Measurements from ENCODE around the gene LRRC34.
A peak's percentile ranks its signal among the peaks of the same experiment; 100 is the strongest.

The LRRC34 gene

DNA sequence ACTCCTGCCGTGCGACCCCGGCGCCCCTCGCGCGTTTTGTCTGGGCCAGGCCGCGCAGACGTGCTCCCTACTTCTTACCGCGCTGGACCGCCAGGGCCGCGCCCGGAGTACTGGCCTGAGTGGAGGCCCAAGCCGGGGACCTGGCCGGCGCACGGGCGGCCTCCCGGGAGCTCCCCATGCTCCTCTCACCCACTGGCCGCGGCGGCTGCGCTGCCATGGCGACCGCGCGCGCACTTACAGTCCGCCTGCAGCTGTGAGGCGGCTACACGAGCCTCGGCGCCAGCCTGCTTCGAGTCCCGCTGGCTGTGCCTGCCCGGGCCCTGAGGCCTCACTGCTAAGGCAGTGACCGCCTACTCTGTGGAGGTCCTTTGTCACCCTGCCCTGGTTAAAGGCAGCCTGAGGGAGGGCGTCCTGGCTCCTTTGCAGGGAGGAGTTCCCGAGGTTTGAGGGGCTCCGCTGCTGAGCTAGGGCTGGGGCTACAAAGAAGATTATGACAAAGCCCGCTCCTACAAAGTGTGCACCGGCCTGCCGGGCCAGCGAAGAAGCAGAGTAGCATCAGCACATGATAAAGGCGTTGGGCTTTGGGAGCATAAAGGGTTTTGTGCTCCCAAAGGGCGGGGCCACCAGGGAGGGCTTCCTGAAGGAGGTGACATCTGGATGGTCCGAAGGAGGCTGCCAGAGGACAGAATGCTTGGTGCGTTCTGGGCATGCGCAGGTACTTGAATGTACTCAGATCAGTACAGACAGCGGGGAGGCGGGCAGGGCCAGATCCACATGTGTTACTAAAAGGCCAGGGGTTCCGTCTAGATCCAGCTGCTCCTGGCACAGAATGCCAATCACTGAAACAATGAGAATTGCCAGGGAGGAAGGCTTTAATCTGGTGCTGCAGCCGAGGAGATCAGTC is at the start of gene LRRC34, which contains the start of gene LRRIQ4:
LRRC34 (minus strand) TSS at position 573 of the 904 bp plus-strand sequence; CDS start at position 217, 356 bp downstream.
LRRIQ4 (plus strand) TSS at position 539 of the 904 bp plus-strand sequence. CDS start 9,052 bp downstream, outside the sequence.
- peak; percentile 60 to 63 for ATAC-seq

DNA sequence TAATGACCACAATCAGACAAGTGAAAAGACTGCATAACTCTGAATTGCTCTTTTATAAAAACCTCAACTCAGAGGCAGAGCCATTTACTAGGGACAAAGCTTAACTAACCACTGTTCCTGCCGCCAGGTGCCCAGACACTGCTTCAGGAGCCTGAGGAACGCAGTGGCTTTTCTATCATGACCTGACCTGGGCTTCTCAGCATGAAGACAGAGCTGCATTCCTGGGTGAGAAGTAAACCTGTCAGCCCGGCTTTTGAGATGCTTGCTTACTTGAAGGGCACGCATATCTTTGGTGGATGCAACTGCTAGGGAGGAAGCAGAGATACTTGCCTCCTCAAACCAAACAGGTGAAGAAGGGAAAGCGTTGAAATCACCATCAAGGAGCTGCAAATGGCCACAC is 49.2 kb upstream of the LRRC34 start:
- ATAC-seq: no peak

- no peak for ATAC-seq
Observed at GRCh38 chr3:169857811-169858210, 45.1 kb upstream of the LRRC34 start.

DNA sequence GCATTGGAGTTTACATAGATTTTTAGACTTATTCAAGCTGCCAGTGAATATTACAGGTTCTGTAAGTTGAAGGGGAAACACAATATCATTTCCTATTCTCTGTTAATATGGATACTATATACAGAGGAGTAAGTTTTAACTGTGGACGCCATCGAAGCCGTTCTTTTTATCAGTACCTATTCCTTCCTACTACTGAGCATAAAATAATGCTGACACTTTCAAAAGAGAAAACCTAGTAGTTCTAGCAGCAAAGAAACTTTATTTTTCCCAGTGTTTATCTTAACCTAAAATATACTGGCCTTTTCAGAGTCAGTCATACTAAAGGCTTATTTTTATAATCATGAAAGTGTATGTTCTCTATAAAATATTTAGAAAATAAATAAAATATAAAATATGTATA is 42.8 kb upstream of the LRRC34 start:
- ATAC-seq: no peak

- ATAC-seq: no peak
Observed at GRCh38 chr3:169850618-169851017, 37.9 kb upstream of the LRRC34 start.

DNA sequence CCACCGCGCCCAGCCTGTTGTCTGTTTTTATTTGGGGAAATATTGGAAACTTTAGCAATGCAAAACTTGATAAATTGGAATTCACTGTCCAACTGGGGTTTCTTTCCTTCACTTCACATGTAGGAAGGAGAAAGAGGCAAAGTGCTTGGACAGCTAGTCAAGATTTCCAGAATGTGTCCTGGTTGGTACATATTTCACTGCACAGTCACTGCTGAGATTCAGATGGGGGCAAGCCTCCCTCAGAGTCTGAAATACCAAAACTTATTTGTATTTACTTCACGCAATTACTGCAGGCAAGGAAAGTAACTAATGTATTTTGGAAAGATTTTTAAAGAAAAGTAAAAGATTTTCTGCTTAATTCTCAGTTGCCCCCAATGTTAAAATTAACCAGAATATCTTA is 36.0 kb upstream of the LRRC34 start:
- ATAC-seq: no peak

GRCh38 chr3:169847896-169848295 is 35.2 kb upstream of the LRRC34 start:
- ATAC-seq: no peak

DNA sequence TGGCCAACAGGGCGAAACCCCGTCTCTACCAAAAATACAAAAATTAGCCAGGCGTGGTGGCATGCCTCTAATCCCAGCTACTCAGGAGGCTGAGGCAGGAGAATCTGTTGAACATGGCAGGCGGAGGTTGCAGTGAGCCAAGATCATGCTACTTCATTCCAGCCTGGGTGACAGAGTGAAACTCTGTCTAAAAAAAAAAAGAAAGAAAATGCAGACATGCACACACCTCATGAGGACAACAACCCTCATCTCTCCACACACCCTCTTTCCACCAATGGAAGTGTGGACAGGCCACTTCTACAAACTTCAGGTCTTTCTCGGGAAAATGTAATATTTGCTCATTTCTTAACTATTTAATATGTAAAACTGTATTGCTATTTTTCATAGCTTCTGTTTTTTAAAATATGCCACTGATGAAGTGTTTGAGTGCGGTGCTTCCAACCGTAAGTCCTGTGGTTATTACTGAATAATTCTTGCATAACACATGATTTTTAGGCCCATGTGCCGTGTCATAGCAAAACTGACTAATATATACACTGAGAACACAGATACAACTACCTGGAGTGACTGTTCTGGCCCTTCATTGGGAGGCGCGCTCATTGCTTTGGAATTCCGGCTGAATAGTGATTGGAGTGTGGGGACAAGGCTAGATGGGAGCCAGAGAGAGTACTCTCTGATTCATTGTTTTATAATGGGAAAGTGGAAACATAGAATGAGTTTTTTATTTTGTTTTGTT is 33.9 kb upstream of the LRRC34 start:
- ATAC-seq: no peak

GRCh38 chr3:169842960-169843359 is 30.3 kb upstream of the LRRC34 start:
- no peak for ATAC-seq

GRCh38 chr3:169841171-169841570 is 28.5 kb upstream of the LRRC34 start:
- no peak for ATAC-seq

GRCh38 chr3:169838511-169839030 is 25.9 kb upstream of the LRRC34 start:
- no peak for ATAC-seq

DNA sequence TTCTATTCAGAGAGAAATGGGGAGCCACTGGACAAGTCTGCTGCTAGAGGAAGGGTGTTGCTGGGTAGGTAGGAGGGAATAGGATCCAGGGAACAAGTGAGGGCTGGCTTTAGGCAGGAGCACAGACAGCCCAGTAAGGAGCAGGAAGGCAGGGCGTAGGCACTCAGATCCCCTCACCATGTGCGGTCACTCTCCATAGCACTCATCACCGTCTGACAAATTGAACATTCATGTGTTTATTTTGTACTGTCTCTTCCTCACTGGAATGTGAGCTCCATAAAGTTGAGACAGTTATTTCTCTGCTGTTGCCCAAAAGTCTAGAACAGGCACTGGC is 24.2 kb upstream of the LRRC34 start:
- ATAC-seq: no peak

DNA sequence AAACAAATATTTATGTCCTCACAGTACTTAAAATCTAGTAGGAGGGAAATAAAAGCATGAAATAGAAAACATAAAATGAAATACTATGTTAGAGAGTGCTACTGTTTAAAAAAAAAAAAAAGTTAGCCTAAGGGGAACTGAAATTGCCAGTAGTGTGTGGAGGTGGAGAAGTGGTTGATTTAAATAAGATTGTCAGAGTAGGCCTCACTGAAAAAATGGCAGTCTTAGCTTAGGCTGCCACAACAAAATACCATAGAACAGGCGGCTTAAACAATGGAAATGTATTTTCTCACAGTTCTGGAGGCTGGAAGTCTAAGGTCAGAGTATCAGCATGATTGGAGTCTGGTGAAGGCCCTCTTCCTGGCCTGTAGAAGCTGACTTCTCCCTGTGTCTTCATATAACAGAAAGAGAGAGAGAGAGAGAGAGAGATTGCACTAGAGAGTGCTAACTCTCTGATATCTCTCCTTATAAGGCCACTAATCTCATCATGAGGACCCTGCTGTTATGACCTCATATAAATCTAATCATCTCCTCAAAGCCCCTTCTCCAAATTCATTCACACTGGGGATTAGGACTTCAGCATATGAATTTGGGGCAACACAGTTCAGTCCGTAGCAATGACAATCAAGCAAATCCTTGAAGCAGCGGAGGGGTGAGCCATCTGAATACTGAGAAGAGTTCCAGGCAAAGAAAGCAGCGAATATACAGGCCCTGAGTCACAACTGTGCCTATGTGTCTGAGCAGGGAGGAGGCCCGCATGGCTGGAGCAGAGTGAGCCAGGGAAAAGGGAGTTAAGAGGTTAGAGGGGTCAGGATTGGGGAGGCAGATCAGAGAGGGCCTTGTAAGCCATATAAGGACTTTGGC is 23.6 kb upstream of the LRRC34 start:
- no peak for ATAC-seq

DNA sequence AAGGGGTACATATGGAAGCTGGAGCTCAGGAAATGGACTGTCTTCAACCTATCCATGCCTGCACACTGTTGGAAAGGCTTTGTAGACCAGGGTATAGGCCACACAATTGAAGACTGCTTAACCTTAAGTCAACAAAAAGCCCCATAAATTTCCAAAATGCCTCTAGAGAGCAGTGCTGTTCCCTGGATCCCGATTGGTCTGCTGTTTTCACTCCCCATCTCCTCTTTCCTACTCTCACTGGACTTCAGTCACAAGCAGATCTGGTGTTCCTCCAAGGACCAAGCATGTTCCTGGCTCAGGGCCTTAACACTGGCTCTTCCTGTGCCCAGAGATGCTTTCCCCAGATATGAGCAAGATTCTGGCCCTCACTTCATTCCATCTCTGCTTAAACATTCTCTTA is 22.8 kb upstream of the LRRC34 start:
- no peak for ATAC-seq

GRCh38 chr3:169827712-169828111 is 15.0 kb upstream of the LRRC34 start:
- ATAC-seq: no peak

DNA sequence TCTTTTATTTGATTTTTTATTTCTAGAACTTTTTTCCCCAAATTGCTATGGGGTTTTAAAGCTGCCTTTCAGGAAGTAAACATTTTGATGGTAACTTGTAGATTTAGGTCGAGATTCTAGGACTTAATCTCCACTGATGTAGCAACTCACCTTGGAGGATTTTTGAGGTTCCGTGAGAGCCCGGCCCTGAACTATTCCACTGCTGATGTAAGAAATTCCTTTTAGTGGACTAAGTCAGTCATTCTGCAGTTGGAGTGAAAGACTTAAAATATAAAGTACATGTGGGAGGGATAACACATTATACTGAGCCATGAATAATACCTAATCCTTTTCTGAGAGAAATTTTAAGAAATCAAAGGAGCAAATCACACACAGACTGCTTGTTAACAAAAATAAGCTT is 12.6 kb upstream of the LRRC34 start:
- ATAC-seq: no peak

DNA sequence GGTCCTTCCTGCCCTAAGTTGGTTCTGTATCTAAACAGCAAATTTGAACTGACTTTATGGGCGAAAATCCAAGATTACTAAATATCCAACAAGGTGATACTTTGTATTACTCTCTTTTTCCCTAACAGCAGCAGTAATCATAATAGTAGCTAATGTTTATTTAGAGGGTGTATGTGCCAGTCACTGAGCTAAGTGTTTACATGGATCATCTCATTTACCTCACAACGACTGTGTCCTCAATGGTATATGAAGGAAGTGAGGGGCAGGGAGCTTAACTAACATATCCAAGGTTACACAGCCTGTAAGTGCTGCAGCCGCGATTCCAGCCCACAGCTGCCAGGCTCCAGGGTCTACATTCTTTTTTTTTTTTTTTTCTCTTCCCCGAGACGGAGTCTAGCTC is 10.3 kb upstream of the LRRC34 start:
- no peak for ATAC-seq

DNA sequence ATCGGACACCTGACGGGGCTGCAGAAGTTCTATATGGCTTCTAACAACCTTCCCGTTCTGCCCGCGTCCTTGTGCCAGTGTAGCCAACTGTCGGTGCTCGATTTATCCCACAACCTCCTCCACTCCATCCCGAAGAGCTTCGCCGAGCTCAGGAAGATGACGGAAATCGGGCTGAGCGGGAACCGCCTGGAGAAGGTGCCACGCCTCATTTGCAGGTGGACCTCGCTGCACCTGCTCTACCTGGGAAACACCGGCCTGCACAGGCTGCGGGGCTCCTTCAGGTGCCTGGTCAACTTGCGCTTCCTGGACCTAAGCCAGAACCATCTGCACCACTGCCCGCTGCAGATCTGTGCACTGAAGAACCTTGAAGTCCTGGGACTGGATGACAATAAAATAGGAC is 9.8 kb upstream of the LRRC34 start:
- ATAC-seq: no peak

DNA sequence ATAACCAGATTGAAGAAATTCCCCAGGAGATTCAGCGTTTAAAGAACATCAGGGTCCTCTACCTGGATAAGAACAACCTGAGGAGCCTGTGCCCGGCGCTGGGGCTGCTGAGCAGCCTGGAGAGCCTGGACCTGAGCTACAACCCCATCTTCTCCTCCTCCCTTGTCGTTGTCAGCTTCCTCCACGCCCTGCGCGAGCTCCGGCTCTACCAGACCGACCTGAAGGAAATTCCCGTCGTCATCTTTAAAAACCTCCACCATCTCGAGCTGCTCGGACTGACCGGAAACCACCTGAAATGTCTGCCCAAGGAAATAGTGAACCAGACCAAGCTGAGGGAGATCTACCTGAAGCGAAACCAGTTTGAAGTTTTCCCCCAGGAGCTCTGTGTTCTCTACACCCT is 9.4 kb upstream of the LRRC34 start:
- ATAC-seq: no peak

- ATAC-seq: no peak
Observed at GRCh38 chr3:169818316-169818715, 5.6 kb upstream of the LRRC34 start.

DNA sequence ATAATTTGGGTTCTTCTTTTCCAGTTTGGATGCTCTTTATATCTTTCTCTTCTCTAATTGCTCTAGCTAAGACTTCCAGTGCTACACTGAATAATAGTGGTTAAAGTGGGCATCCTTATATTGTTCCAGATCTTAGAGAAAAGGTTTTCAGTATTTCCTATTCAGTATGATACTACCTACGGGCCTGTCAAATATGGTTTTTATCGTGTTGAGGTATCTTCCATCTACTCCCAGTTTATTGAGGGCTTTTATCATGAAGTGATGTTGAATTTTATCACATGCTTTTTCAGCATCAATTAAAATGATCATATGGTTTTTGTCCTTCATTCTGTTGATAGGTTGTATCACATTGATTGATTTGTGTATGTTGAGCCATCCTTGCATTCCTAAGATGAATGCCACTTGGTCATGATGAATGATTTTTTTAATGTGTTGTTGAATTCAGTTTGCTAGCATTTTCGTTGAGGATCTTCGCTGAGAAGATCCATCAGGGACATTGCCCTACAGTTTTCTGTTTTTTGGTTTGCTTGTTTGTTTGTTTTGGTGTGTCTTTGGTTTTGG is 3.0 kb upstream of the LRRC34 start:
- no peak for ATAC-seq

DNA sequence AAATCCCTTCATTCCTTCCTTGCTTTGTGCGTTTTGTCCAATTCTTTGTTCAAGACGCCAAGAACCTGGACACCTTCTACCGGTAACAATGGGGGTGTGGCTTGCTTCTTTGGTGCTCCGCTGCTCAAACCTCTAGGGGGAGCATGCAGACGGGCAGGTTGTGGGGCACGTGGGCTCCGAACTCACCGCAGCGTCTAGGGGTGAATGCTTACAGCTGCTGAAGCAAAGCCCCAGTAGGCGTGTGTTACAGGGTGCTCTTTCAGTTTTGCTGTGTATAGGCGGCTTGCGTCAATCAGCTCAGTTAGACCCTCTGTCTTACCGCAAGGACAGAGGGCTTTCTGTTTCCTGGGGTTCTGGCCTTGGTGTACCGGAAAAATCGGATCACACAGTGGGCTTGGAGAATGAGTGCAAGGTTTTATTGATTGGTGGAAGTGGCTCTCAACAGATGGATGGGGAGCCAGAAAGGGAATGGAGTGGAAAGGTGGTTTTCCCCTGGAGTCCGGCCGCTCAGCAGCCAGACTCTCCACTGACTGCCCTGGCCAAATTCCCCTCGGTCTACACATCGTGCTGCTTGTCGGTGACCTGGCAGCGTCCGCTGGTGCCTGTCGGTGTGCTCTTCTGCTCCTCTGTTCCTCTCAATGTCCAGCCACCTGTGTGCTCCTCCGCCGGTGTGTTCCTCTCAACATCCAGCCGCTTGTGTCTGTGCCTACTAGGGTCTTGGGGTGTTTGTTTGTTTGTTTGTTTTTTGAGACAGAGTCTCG is 1.2 kb upstream of the LRRC34 start:
- ATAC-seq: peak; percentile 87 to 92
